ENCODE data around the gene PURB. TPM values are rescaled to one million over a fixed set of nuclear protein-coding genes. Genes with fewer than 3 reads are reported as not detected.

Gene PURB
- total RNA-seq, 2 donors from 2014 or later = 27.7 to 42.5 TPM

- intact Hi-C loops (cut with DNase I) = no loop called here
- no peak for DNase-seq (ENCODE audit: low spot score)
Observed at GRCh38 chr7:44827567-44827966, 57.8 kb downstream of the PURB start.

Other genes with a start within 250 kb of the PURB start
- gene ZMIZ2, start 136.7 kb downstream of the PURB start, total RNA-seq = 10 to 100 TPM; 52.2 to 67.1 TPM
- 1,000 to 10,000 TPM in 1 of 2 donors, 100 to 1,000 TPM in 1; 961 to 1,030 TPM for gene PPIA, start 88.8 kb downstream of the PURB start, total RNA-seq
- 100 to 1,000 TPM; 122 to 127 TPM for gene H2AZ2, start 37.4 kb downstream of the PURB start, total RNA-seq
- gene MYO1G, start 93.5 kb upstream of the PURB start, total RNA-seq = 1 to 10 TPM; 4.9 to 6.3 TPM
- 10 to 100 TPM; 31.8 to 36.9 TPM for gene CCM2, start 114.7 kb upstream of the PURB start, total RNA-seq
- gene NACAD, start 203.4 kb upstream of the PURB start, total RNA-seq = 10 to 100 TPM in 1 of 2 donors, 1 to 10 TPM in 1; 8.5 to 10.4 TPM
- 10 to 100 TPM; 32.5 to 35.1 TPM for gene TBRG4, start 226.2 kb upstream of the PURB start, total RNA-seq